Natural killer cell (primary cell): ENCODE results near the gene ZBED5. TPM values are rescaled to one million over a fixed set of nuclear protein-coding genes. Genes with fewer than 3 reads are reported as not detected.
"Not testable (repeated sequence)": the region's sequence is repeated elsewhere in the genome, so short reads cannot be mapped to it uniquely, and the experiment has no call there.

ENCODE experiments used
- ATAC-seq, 3 donors: fragments of 150-1000 bp in 2 of 3; fragments of 200-7000 bp in 1 of 3; cut with Tn5 transposase; 1 replicate in 1 of 3; 2 replicates in 2 of 3; pipeline ENCODE4 v1.10.0; 2021; ENCODE audit warnings: mild to moderate bottlenecking in 2 of 3, moderate library complexity in 2 of 3
- DNase-seq, 2 donors: peaks; one replicate each; pipeline versions ENCODE4 v3.0.0 to v3.0.0-alpha.2; 2013 to 2021; ENCODE audit warnings: mixed read lengths in 1 of 2
- H3K27ac ChIP-seq: one replicate; pipeline ENCODE4 v1.5.1; 2013; ENCODE audit warnings: mild to moderate bottlenecking, low read length
- H3K27me3 ChIP-seq: one replicate; pipeline ENCODE4 v1.6.1; 2013; ENCODE audit warnings: low read length; ENCODE audit not compliant: control insufficient read depth, insufficient read depth
- H3K36me3 ChIP-seq: one replicate; pipeline ENCODE4 v1.6.1; 2013; ENCODE audit warnings: low read length; ENCODE audit not compliant: control insufficient read depth, insufficient read depth
- H3K4me1 ChIP-seq: one replicate; pipeline ENCODE4 v1.6.1; 2013; ENCODE audit warnings: low read length; ENCODE audit not compliant: control insufficient read depth, insufficient read depth
- H3K4me3 ChIP-seq: one replicate; pipeline ENCODE4 v1.5.1; 2013; ENCODE audit warnings: low read length
- H3K9me3 ChIP-seq: one replicate; pipeline ENCODE4 v1.6.1; 2013; ENCODE audit warnings: low read length; ENCODE audit not compliant: control insufficient read depth, insufficient read depth
- H3K27ac Mint-ChIP-seq, 2 donors: one replicate each; pipeline ENCODE4 v1.8.0; 2022; ENCODE audit warnings: mild to moderate bottlenecking in 2 of 2, mixed read lengths in 2 of 2, moderate library complexity in 1 of 2
- H3K27me3 Mint-ChIP-seq, 2 donors: one replicate each; pipeline ENCODE4 v1.8.0; 2022; ENCODE audit warnings: low read depth in 2 of 2, mixed read lengths in 2 of 2
- H3K36me3 Mint-ChIP-seq: one replicate; pipeline ENCODE4 v1.8.0; 2022; ENCODE audit warnings: mixed read lengths
- H3K4me1 Mint-ChIP-seq, 2 donors: one replicate each; pipeline ENCODE4 v1.8.0; 2022; ENCODE audit warnings: mixed read lengths in 2 of 2
- H3K4me3 Mint-ChIP-seq: one replicate; pipeline ENCODE4 v1.8.0; 2022; ENCODE audit warnings: mild to moderate bottlenecking, moderate library complexity, mixed read lengths
- H3K9me3 Mint-ChIP-seq, 2 donors: one replicate each; pipeline ENCODE4 v1.8.0; 2022; ENCODE audit warnings: mixed read lengths in 2 of 2
- WGBS: methylation state at CpG from one replicate; pipeline ENCODE4 v1.1.7; 2013; ENCODE audit warnings: missing lambda C conversion rate; ENCODE audit not compliant: insufficient coverage; 5-methylcytosine and 5-hydroxymethylcytosine counted together
- intact Hi-C: fragments of 100-400 bp; cut with micrococcal nuclease; formaldehyde crosslinking; loops from one replicate; pipeline ENCODE4 v1.14.2; 2022
- total RNA-seq, 4 donors: library from RNA; stranded (reverse); fragments of 120-200 nt in 1 of 4; gene quantifications; one replicate each; pipeline versions ENCODE4 v1.2.3 to v1.2.4, GENCODE V29; 2013 to 2022
- TF ChIP-seq, protein P1 (sequence below): fragments of 200-600 bp; IDR thresholded peaks from one replicate; pipeline ENCODE4 v1.8.0; 2022; ENCODE audit warnings: antibody characterized with exemption

Gene ZBED5
- total RNA-seq, 3 donors from 2014 or later (not counting 1 experiment from before 2014, with no cell fraction given): 40.0 to 61.3 (median 53.9) TPM

GRCh38 chr11:10829139-10829538 is 28.7 kb downstream of the ZBED5 start:
- Mint-ChIP-seq H3K4me1 (peaks cover 5 to 7% of the 10 kb centered on the region in 2 donors), H3K36me3 (no peaks in the 10 kb centered on the region), H3K27ac (no peak overlapping the region), H3K4me3 (no peak overlapping the region), H3K9me3 (no peaks in the 10 kb centered on the region), H3K27me3 (no peaks in the 10 kb centered on the region)
- H3K4me1 ChIP-seq: no peaks in the 10 kb centered on the region
- DNase-seq: no peak
- 93% methylated on average over 4 of the region's 4 CpGs for WGBS
- H3K27me3 ChIP-seq: no peaks in the 10 kb centered on the region
- intact Hi-C loops: no loop called here
- TF ChIP-seq, protein P1, sequence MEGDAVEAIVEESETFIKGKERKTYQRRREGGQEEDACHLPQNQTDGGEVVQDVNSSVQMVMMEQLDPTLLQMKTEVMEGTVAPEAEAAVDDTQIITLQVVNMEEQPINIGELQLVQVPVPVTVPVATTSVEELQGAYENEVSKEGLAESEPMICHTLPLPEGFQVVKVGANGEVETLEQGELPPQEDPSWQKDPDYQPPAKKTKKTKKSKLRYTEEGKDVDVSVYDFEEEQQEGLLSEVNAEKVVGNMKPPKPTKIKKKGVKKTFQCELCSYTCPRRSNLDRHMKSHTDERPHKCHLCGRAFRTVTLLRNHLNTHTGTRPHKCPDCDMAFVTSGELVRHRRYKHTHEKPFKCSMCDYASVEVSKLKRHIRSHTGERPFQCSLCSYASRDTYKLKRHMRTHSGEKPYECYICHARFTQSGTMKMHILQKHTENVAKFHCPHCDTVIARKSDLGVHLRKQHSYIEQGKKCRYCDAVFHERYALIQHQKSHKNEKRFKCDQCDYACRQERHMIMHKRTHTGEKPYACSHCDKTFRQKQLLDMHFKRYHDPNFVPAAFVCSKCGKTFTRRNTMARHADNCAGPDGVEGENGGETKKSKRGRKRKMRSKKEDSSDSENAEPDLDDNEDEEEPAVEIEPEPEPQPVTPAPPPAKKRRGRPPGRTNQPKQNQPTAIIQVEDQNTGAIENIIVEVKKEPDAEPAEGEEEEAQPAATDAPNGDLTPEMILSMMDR: no peak
- no peak overlapping the region for H3K4me3 ChIP-seq
- no peak overlapping the region for H3K27ac ChIP-seq
- ATAC-seq: no peak
- H3K36me3 ChIP-seq: no peaks in the 10 kb centered on the region
- H3K9me3 ChIP-seq: no peaks in the 10 kb centered on the region

DNA sequence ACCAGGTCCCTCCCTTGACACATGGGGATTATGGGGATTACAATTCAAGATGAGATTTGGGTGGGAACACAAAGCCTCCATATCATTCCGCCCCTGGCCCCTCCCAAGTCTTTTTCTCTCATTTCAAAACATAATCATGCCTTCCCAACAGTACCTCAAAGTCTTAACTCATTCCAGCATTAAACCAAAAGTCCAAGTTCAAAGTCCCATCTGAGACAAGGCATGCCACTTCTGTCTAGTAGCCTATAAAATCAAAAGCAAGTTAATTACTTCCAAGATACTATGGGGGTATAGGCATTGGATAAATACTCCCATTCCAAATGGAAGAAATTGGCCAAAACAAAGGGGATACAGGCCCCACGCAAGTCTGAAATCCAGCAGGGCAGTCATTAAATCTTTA is 29.5 kb downstream of the ZBED5 start:
- H3K4me1 Mint-ChIP-seq: peaks cover 6 to 7% of the 10 kb centered on the region in 2 donors
- 94% methylated on average over 2 of the region's 2 CpGs for WGBS
- Histone ChIP-seq H3K9me3 (no peaks in the 10 kb centered on the region), H3K36me3 (no peaks in the 10 kb centered on the region), H3K27ac (no peak overlapping the region), H3K27me3 (no peaks in the 10 kb centered on the region), H3K4me3 (no peak overlapping the region), H3K4me1 (no peaks in the 10 kb centered on the region)
- H3K27me3 Mint-ChIP-seq: no peaks in the 10 kb centered on the region
- DNase-seq (no peak), ATAC-seq (no peak)
- intact Hi-C loops: no loop called here
- no peak overlapping the region for H3K4me3 Mint-ChIP-seq
- H3K27ac Mint-ChIP-seq: no peak overlapping the region
- H3K9me3 Mint-ChIP-seq: no peaks in the 10 kb centered on the region
- no peaks in the 10 kb centered on the region for H3K36me3 Mint-ChIP-seq
- TF ChIP-seq, protein P1: no peak

GRCh38 chr11:10824888-10825287 is 33.0 kb downstream of the ZBED5 start:
- H3K27ac ChIP-seq: no peak overlapping the region
- H3K4me3 ChIP-seq: no peak overlapping the region
- Mint-ChIP-seq H3K36me3 (no peaks in the 10 kb centered on the region), H3K9me3 (no peaks in the 10 kb centered on the region), H3K4me1 (peaks cover 12 to 13% of the 10 kb centered on the region in 2 donors), H3K4me3 (no peak overlapping the region), H3K27me3 (no peaks in the 10 kb centered on the region), H3K27ac (peak overlapping the region in 1 of 2 donors; percentile 15)
- H3K27me3 ChIP-seq: no peaks in the 10 kb centered on the region
- H3K4me1 ChIP-seq: no peaks in the 10 kb centered on the region
- H3K9me3 ChIP-seq: no peaks in the 10 kb centered on the region
- DNase-seq: no peak
- H3K36me3 ChIP-seq: no peaks in the 10 kb centered on the region
- ATAC-seq: no peak
- TF ChIP-seq, protein P1: no peak
- WGBS: no CpG with 5 or more reads among the region's 3 CpGs
- intact Hi-C loops: no loop called here

GRCh38 chr11:10823152-10823579 is 34.7 kb downstream of the ZBED5 start:
- whole genome bisulfite sequencing: 44% methylated on average over 2 of the region's 2 CpGs
- Mint-ChIP-seq H3K27me3 (no peaks in the 10 kb centered on the region), H3K36me3 (no peaks in the 10 kb centered on the region), H3K4me1 (peaks cover 12 to 13% of the 10 kb centered on the region in 2 donors), H3K9me3 (no peaks in the 10 kb centered on the region), H3K27ac (peak overlapping the region; percentile 64 to 81), H3K4me3 (peak overlapping the region; percentile 25)
- no peak overlapping the region for H3K4me3 ChIP-seq
- no peaks in the 10 kb centered on the region for H3K36me3 ChIP-seq
- peak overlapping the region; percentile 20 for H3K27ac ChIP-seq
- peak in 1 of 2 donors; percentile 21 for DNase-seq
- peak in 2 of 3 donors; percentile 48 to 62 for ATAC-seq
- no peaks in the 10 kb centered on the region for H3K9me3 ChIP-seq
- intact Hi-C loops: no loop called here
- no peaks in the 10 kb centered on the region for H3K27me3 ChIP-seq
- H3K4me1 ChIP-seq: no peaks in the 10 kb centered on the region
- TF ChIP-seq, protein P1: no peak

DNA sequence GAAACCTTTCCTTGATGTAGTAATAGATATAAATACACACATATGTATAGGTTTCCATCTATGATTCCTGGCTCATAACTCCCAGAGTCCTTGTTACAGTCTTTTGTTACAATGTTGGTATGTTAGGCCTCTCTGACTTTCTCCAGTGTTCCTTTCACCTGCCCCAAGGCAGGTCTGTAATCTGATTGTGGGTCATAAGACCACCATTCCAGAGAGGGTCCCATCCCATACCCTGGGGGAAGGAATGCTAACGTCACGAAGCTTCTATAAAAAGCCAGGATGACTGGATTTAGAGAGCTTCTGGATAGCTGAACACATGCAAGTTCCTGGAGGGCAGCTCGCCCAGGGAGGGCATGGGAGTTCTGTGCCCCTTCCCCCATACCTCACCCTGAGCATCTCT is 35.4 kb downstream of the ZBED5 start:
- not testable (repeated sequence) for ATAC-seq

More for the DNA sequence above, 35.4 kb downstream of the ZBED5 start:
- H3K27ac ChIP-seq, H3K4me1 ChIP-seq, H3K36me3 ChIP-seq, H3K27me3 ChIP-seq, H3K4me3 Mint-ChIP-seq, H3K9me3 ChIP-seq, H3K9me3 Mint-ChIP-seq, intact Hi-C loops, H3K27me3 Mint-ChIP-seq, H3K4me3 ChIP-seq, H3K36me3 Mint-ChIP-seq, DNase-seq: not testable (repeated sequence)
- 100% methylated on average over 2 of the region's 3 CpGs for WGBS
- Mint-ChIP-seq H3K27ac (peak overlapping the region in 1 of 2 donors; percentile 81), H3K4me1 (peaks cover 12 to 13% of the 10 kb centered on the region in 2 donors)
